CD14-positive monocyte (primary cell): ENCODE measurements around the gene LCA5L. TPM values are rescaled to one million over a fixed set of nuclear protein-coding genes. Genes with fewer than 3 reads are reported as not detected.

Experiments used
- DNase-seq, 3 donors: peaks; one replicate each; pipeline ENCODE4 v3.0.0-alpha.2; 2011 to 2022
- H2AFZ ChIP-seq: 2 replicates; pipeline ENCODE4 v1.6.0; 2012; ENCODE audit warnings: mild to moderate bottlenecking, low read depth, low read length, inconsistent platforms; ENCODE audit not compliant: insufficient read depth, poor library complexity, severe bottlenecking
- H3K27ac ChIP-seq, 2 donors: 1 replicate in 1 of 2; 2 replicates in 1 of 2; pipeline ENCODE4 v1.5.1; 2012 to 2013; ENCODE audit warnings: low read length in 2 of 2, control low read depth in 1 of 2, inconsistent platforms in 1 of 2, low read depth in 1 of 2, mild to moderate bottlenecking in 1 of 2
- H3K27me3 ChIP-seq, 2 donors: one replicate each; pipeline versions ENCODE4 v1.6.0 to v1.6.1; 2011 to 2013; ENCODE audit warnings: low read length in 2 of 2; ENCODE audit not compliant: control insufficient read depth in 2 of 2, insufficient read depth in 2 of 2
- H3K36me3 ChIP-seq, 2 donors: replicated peaks in 1 of 2; 1 replicate in 1 of 2; 2 replicates in 1 of 2; pipeline versions ENCODE4 v1.5.1 to v1.6.1; 2012 to 2013; ENCODE audit warnings: low read length in 2 of 2, control low read depth in 1 of 2, inconsistent platforms in 1 of 2, mild to moderate bottlenecking in 1 of 2; ENCODE audit not compliant: insufficient read depth in 2 of 2, control insufficient read depth in 1 of 2
- H3K4me1 ChIP-seq, 2 donors: 1 replicate in 1 of 2; 2 replicates in 1 of 2; pipeline versions ENCODE4 v1.5.1 to v1.6.1; 2012 to 2013; ENCODE audit warnings: low read length in 2 of 2, control low read depth in 1 of 2, inconsistent platforms in 1 of 2, mild to moderate bottlenecking in 1 of 2, moderate library complexity in 1 of 2; ENCODE audit not compliant: insufficient read depth in 2 of 2, control insufficient read depth in 1 of 2
- H3K4me2 ChIP-seq: replicated peaks from 2 replicates; pipeline ENCODE3; 2012; ENCODE audit warnings: low read length, moderate library complexity, mild to moderate bottlenecking; ENCODE audit not compliant: poor library complexity, severe bottlenecking; ENCODE audit errors: extremely low read depth
- H3K4me3 ChIP-seq, 3 experiments: fragments of 200-600 bp in 1 of 3; sonication (generic) in 1 of 3; replicated peaks in 1 of 3; 1 replicate in 2 of 3; 2 replicates in 1 of 3; pipeline ENCODE4 v1.5.1; 2011 to 2013; ENCODE audit warnings: low read length in 3 of 3, mild to moderate bottlenecking in 3 of 3, control low read depth in 2 of 3, low read depth in 2 of 3, inconsistent platforms in 1 of 3, moderate library complexity in 1 of 3
- H3K79me2 ChIP-seq: 2 replicates; pipeline ENCODE4 v1.6.0; 2012; ENCODE audit warnings: mild to moderate bottlenecking, control low read depth, inconsistent platforms, low read length, moderate library complexity; ENCODE audit not compliant: insufficient read depth
- H3K9ac ChIP-seq: 2 replicates; pipeline ENCODE4 v1.6.0; 2017; ENCODE audit warnings: low read length, mild to moderate bottlenecking; ENCODE audit not compliant: insufficient read depth, poor library complexity, severe bottlenecking
- H3K9me3 ChIP-seq, 2 donors: replicated peaks in 1 of 2; 1 replicate in 1 of 2; 2 replicates in 1 of 2; pipeline versions ENCODE4 v1.5.1 to v1.6.1; 2012 to 2013; ENCODE audit warnings: low read length in 2 of 2, control low read depth in 1 of 2; ENCODE audit not compliant: control insufficient read depth in 1 of 2, insufficient read depth in 1 of 2
- H4K20me1 ChIP-seq: 2 replicates; pipeline ENCODE4 v1.6.0; 2012; ENCODE audit warnings: mild to moderate bottlenecking, low read length, control low read depth, moderate library complexity; ENCODE audit not compliant: insufficient read depth
- H3K27ac Mint-ChIP-seq, 7 donors: one replicate each; pipeline ENCODE4 v1.8.0; 2020; ENCODE audit warnings: mild to moderate bottlenecking in 7 of 7, mixed read lengths in 7 of 7, moderate library complexity in 6 of 7, inconsistent platforms in 2 of 7
- H3K27me3 Mint-ChIP-seq, 3 donors: one replicate each; pipeline ENCODE4 v1.8.0; 2021 to 2022; ENCODE audit warnings: low read depth in 3 of 3, mild to moderate bottlenecking in 3 of 3, mixed read lengths in 3 of 3, moderate library complexity in 3 of 3, inconsistent platforms in 1 of 3
- H3K36me3 Mint-ChIP-seq, 2 donors: one replicate each; pipeline ENCODE4 v1.8.0; 2020; ENCODE audit warnings: mixed read lengths in 2 of 2, inconsistent platforms in 1 of 2, mild to moderate bottlenecking in 1 of 2
- H3K4me1 Mint-ChIP-seq: one replicate; pipeline ENCODE4 v1.8.0; 2020; ENCODE audit warnings: mild to moderate bottlenecking, mixed read lengths
- H3K4me3 Mint-ChIP-seq, 2 donors: one replicate each; pipeline ENCODE4 v1.8.0; 2020; ENCODE audit warnings: mild to moderate bottlenecking in 2 of 2, mixed read lengths in 2 of 2, moderate library complexity in 1 of 2
- H3K9me3 Mint-ChIP-seq, 7 donors: one replicate each; pipeline ENCODE4 v1.8.0; 2020 to 2022; ENCODE audit warnings: mixed read lengths in 7 of 7, mild to moderate bottlenecking in 6 of 7, moderate library complexity in 6 of 7, inconsistent platforms in 2 of 7
- WGBS: methylation state at CpG from one replicate; pipeline ENCODE4 v1.1.5; 2013; ENCODE audit warnings: missing lambda C conversion rate; ENCODE audit not compliant: insufficient coverage; 5-methylcytosine and 5-hydroxymethylcytosine counted together
- intact Hi-C, 2 donors: fragments of 100-400 bp; cut with micrococcal nuclease; formaldehyde crosslinking; loops; one replicate each; pipeline versions ENCODE4 v1.15.0 to v1.15.1; 2023
- polyA plus RNA-seq, 3 donors: library from polyadenylated mRNA; depleted of rRNA in 1 of 3; unstranded in 2 of 3; stranded (reverse) in 1 of 3; fragments of 300-500 nt in 2 of 3; fragments of >200 nt in 1 of 3; fragmentation: Illumina TruSeq in 2 of 3; gene quantifications; 1 replicate in 2 of 3; 2 replicates in 1 of 3; pipeline ENCODE4 v1.2.3, GENCODE V29; 2012 to 2021
- TF ChIP-seq, protein P1 (sequence below): fragments of 200-600 bp; IDR thresholded peaks from one replicate; pipeline ENCODE4 v1.8.0; 2022; ENCODE audit warnings: antibody characterized with exemption, mild to moderate bottlenecking

The LCA5L gene
- polyA plus RNA-seq, 3 donors = 0.12 TPM; not detected in 2

DNA sequence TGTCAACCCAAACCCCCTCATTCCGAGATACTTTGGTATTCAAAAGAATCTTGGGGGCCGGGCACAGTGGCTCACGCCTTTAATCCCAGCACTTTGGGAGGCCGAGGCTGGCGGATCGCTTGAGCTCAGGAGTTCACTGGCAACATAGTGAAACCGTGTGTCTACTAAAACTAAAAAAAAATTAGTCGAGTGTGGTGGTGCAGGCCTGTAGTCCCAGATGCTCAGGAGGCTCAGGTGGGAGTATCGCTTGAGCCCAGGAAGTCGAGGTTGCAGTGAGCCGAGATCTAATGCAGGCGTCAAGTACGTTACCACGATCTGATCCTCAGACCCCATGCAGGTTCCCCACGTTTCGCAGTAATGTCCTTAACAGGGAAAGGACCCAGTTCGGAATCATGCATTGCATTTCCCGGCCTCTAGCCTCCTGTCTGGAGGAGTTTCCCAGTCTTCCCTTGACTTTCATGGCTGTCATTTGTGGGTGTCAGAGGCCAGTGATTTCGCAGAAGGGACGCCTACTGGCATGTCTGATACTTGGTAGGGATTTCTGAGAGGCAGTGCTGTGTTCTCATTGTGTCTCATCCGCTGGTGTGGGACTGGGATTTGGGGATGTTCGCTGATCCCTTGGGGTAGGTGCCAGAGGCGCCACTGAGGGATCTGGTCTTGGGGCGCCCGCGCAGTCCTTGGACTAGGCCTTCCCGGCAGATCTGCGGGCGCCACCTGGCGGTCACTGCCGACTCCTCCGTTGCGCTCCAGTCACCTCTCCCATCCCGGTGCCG, 57.4 kb downstream of the LCA5L start:
- DNase-seq = peak; percentile 81 to 89 (median 86)
- H3K4me2 ChIP-seq = peak overlapping the region; percentile 80
- 11% methylated on average over 35 of the region's 35 CpGs for WGBS

DNA sequence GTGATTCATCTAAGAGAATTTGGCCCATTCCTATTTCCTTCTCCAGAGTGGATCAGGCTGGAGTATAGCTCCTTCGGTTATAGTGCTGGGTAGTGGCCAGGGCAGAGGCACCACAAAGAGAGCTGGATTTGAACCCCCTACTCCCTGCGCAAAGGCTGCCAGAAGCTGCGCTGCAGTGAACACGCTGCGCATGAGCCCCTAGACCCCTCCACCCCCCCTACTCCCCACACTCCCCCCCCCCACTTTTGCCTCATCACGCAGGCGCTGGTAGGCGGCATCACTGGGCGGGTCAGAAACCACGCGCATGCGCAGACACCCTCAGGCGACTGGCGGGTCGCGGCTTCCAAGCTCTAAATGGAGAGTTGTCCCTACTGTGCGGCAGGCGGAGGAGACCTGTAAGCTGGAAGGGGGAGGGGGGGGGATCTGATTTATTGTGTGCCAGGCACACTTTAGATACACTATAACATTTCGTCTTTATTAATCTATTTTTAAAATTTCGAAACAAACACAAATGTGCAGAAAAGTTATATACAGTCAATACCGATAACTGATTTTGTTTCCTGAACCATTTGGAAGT, 58.0 kb downstream of the LCA5L start:
- Mint-ChIP-seq H3K27ac (peak overlapping the region; percentile 76 to 90 (median 86)), H3K4me1 (peaks cover 20% of the 10 kb centered on the region), H3K27me3 (peaks cover 0 to 3% (median 0%) of the 10 kb centered on the region in 3 donors), H3K4me3 (peak overlapping the region; percentile 82 to 94), H3K36me3 (peaks cover 24 to 27% of the 10 kb centered on the region in 2 donors), H3K9me3 (no peaks in the 10 kb centered on the region)
- DNase-seq = peak; percentile 84 to 90 (median 86)
- Histone ChIP-seq H3K9ac (peak overlapping the region; percentile 66), H3K36me3 (peaks cover 17 to 22% of the 10 kb centered on the region in 2 donors), H2AFZ (peak overlapping the region; percentile 73), H4K20me1 (peaks cover 5% of the 10 kb centered on the region), H3K4me2 (peak overlapping the region; percentile 80), H3K4me3 (peak overlapping the region; percentile 52 to 89 (median 73)), H3K27ac (peak overlapping the region; percentile 4 to 64), H3K9me3 (no peaks in the 10 kb centered on the region), H3K4me1 (peaks cover 28% of the 10 kb centered on the region in 2 donors), H3K79me2 (peaks cover 43% of the 10 kb centered on the region), H3K27me3 (no peaks in the 10 kb centered on the region)
- TF ChIP-seq, protein P1, sequence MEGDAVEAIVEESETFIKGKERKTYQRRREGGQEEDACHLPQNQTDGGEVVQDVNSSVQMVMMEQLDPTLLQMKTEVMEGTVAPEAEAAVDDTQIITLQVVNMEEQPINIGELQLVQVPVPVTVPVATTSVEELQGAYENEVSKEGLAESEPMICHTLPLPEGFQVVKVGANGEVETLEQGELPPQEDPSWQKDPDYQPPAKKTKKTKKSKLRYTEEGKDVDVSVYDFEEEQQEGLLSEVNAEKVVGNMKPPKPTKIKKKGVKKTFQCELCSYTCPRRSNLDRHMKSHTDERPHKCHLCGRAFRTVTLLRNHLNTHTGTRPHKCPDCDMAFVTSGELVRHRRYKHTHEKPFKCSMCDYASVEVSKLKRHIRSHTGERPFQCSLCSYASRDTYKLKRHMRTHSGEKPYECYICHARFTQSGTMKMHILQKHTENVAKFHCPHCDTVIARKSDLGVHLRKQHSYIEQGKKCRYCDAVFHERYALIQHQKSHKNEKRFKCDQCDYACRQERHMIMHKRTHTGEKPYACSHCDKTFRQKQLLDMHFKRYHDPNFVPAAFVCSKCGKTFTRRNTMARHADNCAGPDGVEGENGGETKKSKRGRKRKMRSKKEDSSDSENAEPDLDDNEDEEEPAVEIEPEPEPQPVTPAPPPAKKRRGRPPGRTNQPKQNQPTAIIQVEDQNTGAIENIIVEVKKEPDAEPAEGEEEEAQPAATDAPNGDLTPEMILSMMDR = no peak
- 0% methylated on average over 1 of the region's 21 CpGs for WGBS
- intact Hi-C loops = loop anchor here (2.0 to 5.0 kb wide), 4 partner anchors 40 to 75 kb away; partner anchors contain the start of genes BRWD1 (in 1 of the 2) and HMGN1 (in 1 of the 2)

More for the DNA sequence above, 57.4 kb downstream of the LCA5L start:
- intact Hi-C loops = loop anchor here (2.0 to 5.0 kb wide), 4 partner anchors 41 to 76 kb away; partner anchors contain the start of genes BRWD1 (in 1 of the 2) and HMGN1 (in 1 of the 2)
- peaks cover 31 to 34% of the 10 kb centered on the region in 2 donors for H3K36me3 Mint-ChIP-seq
- TF ChIP-seq, protein P1 = peak; percentile 92
- no peaks in the 10 kb centered on the region for H3K9me3 ChIP-seq
- H3K4me3 ChIP-seq = peak overlapping the region; percentile 52 to 89 (median 73)
- H3K27ac Mint-ChIP-seq = peak overlapping the region; percentile 76 to 90 (median 86)
- H3K27me3 Mint-ChIP-seq = peaks cover 0 to 3% (median 0%) of the 10 kb centered on the region in 3 donors
- no peaks in the 10 kb centered on the region for H3K27me3 ChIP-seq
- H3K27ac ChIP-seq = peak overlapping the region; percentile 4 to 64
- H3K9ac ChIP-seq = peak overlapping the region; percentile 66
- H2AFZ ChIP-seq = peak overlapping the region; percentile 73
- no peaks in the 10 kb centered on the region for H3K9me3 Mint-ChIP-seq
- peaks cover 20% of the 10 kb centered on the region for H3K4me1 Mint-ChIP-seq
- peaks cover 42% of the 10 kb centered on the region for H3K79me2 ChIP-seq
- H3K4me1 ChIP-seq = peaks cover 28% of the 10 kb centered on the region in 2 donors
- peaks cover 24 to 29% of the 10 kb centered on the region in 2 donors for H3K36me3 ChIP-seq
- H3K4me3 Mint-ChIP-seq = peak overlapping the region; percentile 82 to 94
- H4K20me1 ChIP-seq = peaks cover 5% of the 10 kb centered on the region
